ENCODE data around the gene EDEM2. TPM values are rescaled to one million over a fixed set of nuclear protein-coding genes. Genes with fewer than 3 reads are reported as not detected.
"Not testable (repeated sequence)": the region's sequence is repeated elsewhere in the genome, so short reads cannot be mapped to it uniquely, and the experiment has no call there.

EDEM2 gene
- total and polyA plus RNA-seq, 2 of the 4 experiments (the other 2 are of a cell fraction): 19.0 to 27.4 TPM

DNA sequence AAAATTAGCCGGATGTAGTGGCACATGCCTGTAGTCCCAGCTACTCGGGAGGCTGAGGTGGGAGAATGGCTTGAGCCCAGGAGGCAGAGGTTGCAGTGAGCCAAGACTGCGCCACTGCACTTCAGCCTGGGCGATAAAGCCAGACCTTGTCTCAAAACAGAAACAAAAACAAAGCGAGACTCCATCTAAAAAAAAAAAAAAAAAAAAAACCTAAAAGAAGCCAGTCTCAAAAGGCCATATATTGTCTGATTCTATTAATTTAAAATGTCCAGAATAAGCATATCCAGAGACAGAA lies 66.8 kb downstream of the EDEM2 start:
- H3K18ac ChIP-seq (ENCODE audit: low read depth, low read length); H3K14ac ChIP-seq (replicated peaks; ENCODE audit: low read depth, low read length); H3K4me3 ChIP-seq (ENCODE audit: insufficient read depth, low read depth, low read length); H3K9ac ChIP-seq (ENCODE audit: low read depth, low read length); H2BK120ac ChIP-seq (ENCODE audit: low read depth, low read length); H3K56ac ChIP-seq (ENCODE audit: extremely low read depth, insufficient read depth, low read length); H3K23ac ChIP-seq (ENCODE audit: low read depth, low read length); H2AFZ ChIP-seq (replicated peaks; ENCODE audit: low read length, poor library complexity); H2BK5ac ChIP-seq (ENCODE audit: low read depth, low read length, poor library complexity, severe bottlenecking); in situ Hi-C loops (cut with MboI; ENCODE audit: low sequenced_read_pairs); H4K5ac ChIP-seq (ENCODE audit: low read depth, low read length); H4K8ac ChIP-seq (ENCODE audit: low read depth in 2 of 2, low read length in 2 of 2); H3K4me1 ChIP-seq (ENCODE audit: control insufficient read depth, insufficient read depth, low read length); H3K4ac ChIP-seq (ENCODE audit: low read depth, low read length); POLR2A ChIA-PET (ENCODE audit: unreplicated experiment); H3K9me3 ChIP-seq (ENCODE audit: control insufficient read depth, insufficient read depth, low read length); H2AK9ac ChIP-seq (replicated peaks; ENCODE audit: low read depth, low read length, poor library complexity); H2BK15ac ChIP-seq (ENCODE audit: low read depth, low read length); H4K91ac ChIP-seq (ENCODE audit: insufficient read depth, low read depth, low read length); H3K9me1 ChIP-seq (ENCODE audit: insufficient read depth, low read length); H2AK5ac ChIP-seq (ENCODE audit: low read depth, low read length); dilution Hi-C loops (cut with HindIII; ENCODE audit: low sequenced_read_pairs, unreplicated experiment); ATAC-seq (ENCODE audit: low read depth); BruUV-seq (replicated peaks); H2BK20ac ChIP-seq (ENCODE audit: low read depth, low read length); H3K27me3 ChIP-seq (ENCODE audit: control insufficient read depth, insufficient read depth, low read length); H3K4me2 ChIP-seq (ENCODE audit: low read depth, low read length); DNase-seq; H3K27ac ChIP-seq (ENCODE audit: insufficient read depth, low read length): not testable (repeated sequence)
- H3K36me3 ChIP-seq (ENCODE audit: control insufficient read depth, insufficient read depth, low read length): peaks cover 16% of the 10 kb centered on the region
- intact Hi-C loops (cut with micrococcal nuclease): loop anchor here (5.0 kb wide), 1 partner anchor 38 kb away; no protein-coding TSS in a partner anchor
- no CpG with 5 or more reads among the region's 5 CpGs for WGBS, 2 experiments (ENCODE audit: extremely low coverage in 2 of 2, insufficient read length in 1 of 2)
- peaks cover 68% of the 10 kb centered on the region for H4K20me1 ChIP-seq (ENCODE audit: insufficient read depth, low read length)
- CTCF ChIA-PET: interaction anchor here (0.6 kb wide), 1 partner anchor 185 kb away, joined by 3 read pairs; no protein-coding TSS in a partner anchor
- peaks cover 13 to 56% of the 10 kb centered on the region in 2 experiments for H3K79me1 ChIP-seq (ENCODE audit: low read depth in 1 of 2, low read length in 2 of 2)

All from IMR-90 (cell line).